ENCODE results near the gene HRH3.

- TF ChIP-seq CTCF (IDR thresholded peaks at IDR 0.05; ENCODE audit: low read depth, low read length) (no peak), POLR2A (IDR thresholded peaks at IDR 0.05; ENCODE audit: extremely low read depth, insufficient read length) (no peak), MYC (IDR thresholded peaks at IDR 0.05; ENCODE audit: low read depth, low read length) (no peak)
Observed at GRCh38 chr20:62179162-62179504, 40.9 kb downstream of the HRH3 start.
